HuH-7.5 (cell line): ENCODE results near the gene S1PR5.

Experiments used
- DNase-seq: peaks from one replicate; pipeline ENCODE4 v3.0.0; 2011; ENCODE audit warnings: low spot score

S1PR5 gene

GRCh38 chr19:10514211-10515145 is 2.8 kb downstream of the S1PR5 start:
- no peak for DNase-seq

- DNase-seq, result no peak
Measured at GRCh38 chr19:10513223-10513622, 4.0 kb downstream of the S1PR5 start.

- peak; percentile 74 for DNase-seq
Measured at GRCh38 chr19:10510301-10510802, 6.9 kb downstream of the S1PR5 start.

- DNase-seq, result peak; percentile 5
Measured at GRCh38 chr19:10508707-10509106, 8.5 kb downstream of the S1PR5 start.

- DNase-seq, result no peak
Measured at GRCh38 chr19:10508036-10508435, 9.2 kb downstream of the S1PR5 start.

GRCh38 chr19:10505583-10506229 is 11.5 kb downstream of the S1PR5 start:
- DNase-seq, result peak; percentile 80

- DNase-seq, result no peak
Measured at GRCh38 chr19:10503002-10503789, 14.1 kb downstream of the S1PR5 start, which contains the start of gene KEAP1. Gene KEAP1 (minus strand): TSS chr19:10503356. CDS start chr19:10500033, 3,323 bp downstream.

GRCh38 chr19:10502524-10503001 is 14.7 kb downstream of the S1PR5 start:
- DNase-seq, result peak; percentile 98

- DNase-seq, result peak; percentile 75
Measured at GRCh38 chr19:10501971-10502523, 15.2 kb downstream of the S1PR5 start.

- no peak for DNase-seq
Measured at GRCh38 chr19:10500247-10500592, 17.0 kb downstream of the S1PR5 start.

GRCh38 chr19:10499550-10500246 is 17.5 kb downstream of the S1PR5 start:
- DNase-seq, result no peak

- DNase-seq, result no peak
Measured at GRCh38 chr19:10497371-10497770, 19.9 kb downstream of the S1PR5 start.

- no peak for DNase-seq
Measured at GRCh38 chr19:10491472-10492047, 25.7 kb downstream of the S1PR5 start.

- DNase-seq, result peak; percentile 2
Measured at GRCh38 chr19:10486551-10486950, 30.7 kb downstream of the S1PR5 start.

- no peak for DNase-seq
Measured at GRCh38 chr19:10478903-10479384, 38.3 kb downstream of the S1PR5 start.

- no peak for DNase-seq
Measured at GRCh38 chr19:10478476-10478875, 38.8 kb downstream of the S1PR5 start.

- no peak for DNase-seq
Measured at GRCh38 chr19:10474962-10475451, 42.2 kb downstream of the S1PR5 start.

GRCh38 chr19:10473192-10473591 is 44.1 kb downstream of the S1PR5 start:
- no peak for DNase-seq

- DNase-seq, result peak; percentile 66
Measured at GRCh38 chr19:10471909-10472308, 45.3 kb downstream of the S1PR5 start.

- no peak for DNase-seq
Measured at GRCh38 chr19:10468133-10468532, 49.1 kb downstream of the S1PR5 start.
